AML-193 (cell line): ENCODE results near the gene SERP2.

Source experiments
- DNase-seq, 2 experiments: peaks; one replicate each; lab custom pipeline; 2025; lab: John Stamatoyannopoulos, UW

SERP2 gene

GRCh38 chr13:44412346-44412935, 38.8 kb downstream of the SERP2 start:
- no peak for DNase-seq

DNA sequence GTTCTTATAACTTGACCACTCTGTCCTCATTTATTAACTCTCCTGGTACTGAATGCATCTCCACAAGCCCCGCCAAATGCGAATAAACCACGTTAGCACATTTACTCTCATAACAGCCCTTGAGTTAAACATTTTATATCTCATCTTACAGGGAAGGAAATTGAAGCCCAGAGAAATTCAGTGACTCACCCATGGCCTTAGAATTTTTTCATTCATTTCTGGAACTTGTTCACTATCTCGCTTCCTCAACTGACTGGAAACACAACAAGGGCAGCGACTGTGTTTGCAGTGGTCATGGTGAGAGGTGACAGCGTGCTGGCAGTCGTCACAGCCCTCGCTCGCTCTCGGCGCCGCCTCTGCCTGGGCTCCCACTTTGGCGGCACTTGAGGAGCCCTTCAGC, 39.5 kb downstream of the SERP2 start:
- DNase-seq, result no peak

DNA sequence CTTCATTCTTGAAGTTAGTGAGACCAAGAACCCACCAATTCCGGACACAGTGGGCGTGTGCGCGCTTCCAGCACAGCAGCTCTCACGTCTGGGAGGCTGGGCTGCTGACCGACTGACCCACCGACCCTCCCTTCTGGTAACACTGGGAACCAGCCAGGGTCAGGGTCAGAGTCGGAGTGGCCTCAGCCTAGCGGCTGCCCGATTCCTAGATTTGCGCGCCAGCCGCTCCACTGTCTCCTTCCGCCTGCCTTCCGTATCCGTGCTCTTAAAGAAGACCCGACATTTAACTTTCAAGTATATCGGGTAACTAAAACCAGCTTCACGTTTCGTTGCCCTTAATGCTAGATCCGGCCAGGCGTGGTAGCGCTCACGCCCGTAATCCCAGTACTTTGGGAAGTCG, 41.1 kb downstream of the SERP2 start:
- no peak for DNase-seq

- peak in 1 of 2 experiments; percentile 11 for DNase-seq
Observed at GRCh38 chr13:44415815-44416214, 42.2 kb downstream of the SERP2 start.

DNA sequence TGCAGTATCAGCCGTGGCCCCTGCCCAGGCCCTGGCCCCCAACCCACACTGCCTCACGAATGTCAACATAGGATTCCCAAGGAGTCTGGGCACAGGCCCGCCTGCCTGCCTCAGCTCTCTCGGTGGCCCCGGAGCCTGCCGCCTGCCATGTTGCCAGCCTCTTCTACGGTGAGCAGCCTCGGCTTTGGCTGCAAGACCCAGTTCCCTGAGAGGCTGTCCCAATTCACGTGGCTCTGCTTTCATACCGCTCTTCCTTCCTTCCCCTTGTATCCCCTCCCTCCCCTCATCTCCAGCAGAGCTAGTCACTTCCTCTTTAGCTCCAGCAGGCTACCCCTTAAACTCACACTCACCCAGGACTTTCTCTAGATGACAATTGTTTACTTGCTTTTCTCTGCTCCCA, 42.7 kb downstream of the SERP2 start:
- DNase-seq, result peak; percentile 76 to 91

DNA sequence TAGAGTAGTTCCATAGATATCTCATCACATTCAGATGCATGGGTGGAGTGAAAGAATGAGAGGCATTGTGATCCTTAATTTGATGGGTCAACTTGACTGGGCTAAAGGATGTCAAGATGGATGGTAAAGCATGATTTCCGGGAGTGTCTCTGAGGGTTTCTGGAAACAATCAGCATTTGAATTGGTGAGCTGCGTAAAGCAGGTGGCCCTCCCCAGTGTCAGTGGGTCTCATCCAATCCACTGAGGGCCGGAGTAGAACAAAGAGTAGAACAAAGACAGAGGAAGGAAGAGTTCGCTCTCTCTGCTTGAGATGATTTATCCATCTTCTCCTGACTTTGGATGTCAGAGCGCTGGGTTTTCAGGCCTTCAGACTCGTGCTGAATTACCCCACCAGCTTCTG, 43.1 kb downstream of the SERP2 start:
- DNase-seq, result no peak

GRCh38 chr13:44417446-44417845, 43.8 kb downstream of the SERP2 start:
- no peak for DNase-seq

DNA sequence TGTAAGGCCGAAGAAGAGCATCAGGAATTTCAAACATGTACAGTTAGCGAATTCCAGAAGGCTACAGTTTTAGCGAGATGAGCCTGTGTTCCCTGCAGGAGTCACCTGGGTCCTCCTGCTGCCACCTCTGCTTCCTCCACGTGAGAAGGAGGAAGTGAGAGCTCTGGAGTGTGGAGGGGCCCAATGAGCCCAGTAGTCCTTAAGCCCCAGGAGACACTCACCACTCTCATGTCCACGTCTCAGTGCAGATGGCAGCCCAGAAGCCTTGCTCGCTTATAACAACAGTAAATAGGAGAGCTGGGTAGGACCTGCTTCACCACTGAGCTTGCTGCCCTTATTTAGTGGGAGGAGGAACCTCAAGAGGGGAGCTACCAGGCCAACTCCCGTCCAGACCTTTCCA, 44.3 kb downstream of the SERP2 start:
- no peak for DNase-seq

DNA sequence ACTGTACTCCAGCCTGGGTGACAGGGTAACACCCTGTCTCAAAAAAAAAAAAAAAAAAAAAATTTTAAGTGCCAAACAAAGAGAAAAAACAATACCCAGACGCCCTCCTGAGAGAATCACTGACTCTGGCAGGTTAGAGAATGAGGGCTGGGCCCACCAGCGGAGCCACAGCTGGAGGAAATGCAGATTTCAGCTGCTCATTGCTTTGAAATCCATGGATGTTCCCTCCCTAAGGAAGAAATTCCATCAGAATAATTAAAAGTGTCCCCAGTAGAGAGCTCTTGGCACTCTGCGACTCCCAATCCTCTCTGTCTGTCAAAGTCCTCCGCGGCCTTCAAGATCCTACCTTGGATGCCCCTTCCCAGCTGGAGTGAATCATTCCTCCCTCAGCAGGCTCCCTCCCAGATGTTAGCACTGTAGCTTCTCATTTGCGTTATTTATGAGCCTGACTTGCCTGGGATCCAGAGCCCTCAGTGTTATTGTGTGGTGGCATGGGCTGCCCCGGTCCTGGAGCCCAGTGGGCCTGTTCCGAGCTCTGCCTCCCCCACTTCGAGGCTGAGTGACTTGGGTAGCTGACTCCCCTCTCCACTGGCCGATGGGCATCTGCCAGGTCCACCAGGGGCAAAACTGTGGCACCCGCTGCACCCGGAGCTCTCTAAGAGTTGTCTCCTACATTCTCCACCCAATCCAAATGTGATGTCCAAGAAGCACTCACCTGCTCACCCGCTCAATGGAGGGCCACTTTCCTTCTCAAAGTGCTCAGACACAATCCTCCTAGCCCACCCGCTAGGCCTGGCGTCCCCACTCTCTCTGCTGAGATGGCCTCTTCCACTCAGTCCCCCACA, 47.0 kb downstream of the SERP2 start:
- DNase-seq, result no peak

GRCh38 chr13:44421853-44422525, 48.4 kb downstream of the SERP2 start:
- no peak for DNase-seq

- DNase-seq, result no peak
Observed at GRCh38 chr13:44422755-44423643, 49.4 kb downstream of the SERP2 start.

DNA sequence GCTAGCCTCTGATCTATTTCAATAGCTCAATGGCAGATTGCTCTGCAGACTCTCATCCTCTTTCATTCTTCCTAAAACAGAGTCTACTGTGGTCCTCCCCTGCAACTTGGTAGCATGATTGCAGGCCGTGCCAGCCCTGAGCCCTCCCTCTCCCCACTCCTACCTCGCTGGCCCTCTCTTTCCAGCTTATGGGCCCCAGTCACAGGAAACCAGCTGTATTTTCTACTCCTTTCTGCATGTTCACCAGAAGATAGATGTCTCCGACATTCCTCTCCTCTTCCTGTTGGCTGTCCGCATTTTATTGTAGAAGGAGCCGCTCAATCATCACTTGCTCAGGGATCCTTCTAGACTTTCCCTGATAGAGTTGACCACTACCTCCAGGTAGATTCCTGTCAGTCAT, 50.2 kb downstream of the SERP2 start:
- DNase-seq, result no peak

GRCh38 chr13:44425041-44425814, 51.6 kb downstream of the SERP2 start:
- no peak for DNase-seq

- DNase-seq, result no peak
Observed at GRCh38 chr13:44425815-44426078, 52.1 kb downstream of the SERP2 start.

- DNase-seq, result no peak
Observed at GRCh38 chr13:44426461-44426860, 52.8 kb downstream of the SERP2 start.

DNA sequence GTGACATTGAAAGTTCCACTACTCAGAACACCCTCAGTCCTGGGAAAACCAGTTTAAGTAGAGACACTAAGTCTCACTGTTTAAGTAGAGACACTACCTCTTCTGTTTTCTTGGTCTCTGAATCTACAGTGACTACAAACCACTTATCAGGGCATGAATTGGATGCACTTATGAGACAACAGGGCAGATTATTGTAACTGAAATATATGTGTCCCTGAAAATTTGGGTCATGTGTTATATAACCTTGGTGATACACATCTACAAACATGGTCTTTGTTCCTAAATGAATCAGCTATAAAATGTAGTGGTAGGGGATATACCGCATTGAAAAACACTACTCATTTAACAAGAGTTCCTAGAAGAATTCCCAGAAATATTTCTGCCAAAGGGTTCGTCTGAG, 55.7 kb downstream of the SERP2 start:
- DNase-seq, result no peak

GRCh38 chr13:44431150-44431549, 57.5 kb downstream of the SERP2 start:
- no peak for DNase-seq

DNA sequence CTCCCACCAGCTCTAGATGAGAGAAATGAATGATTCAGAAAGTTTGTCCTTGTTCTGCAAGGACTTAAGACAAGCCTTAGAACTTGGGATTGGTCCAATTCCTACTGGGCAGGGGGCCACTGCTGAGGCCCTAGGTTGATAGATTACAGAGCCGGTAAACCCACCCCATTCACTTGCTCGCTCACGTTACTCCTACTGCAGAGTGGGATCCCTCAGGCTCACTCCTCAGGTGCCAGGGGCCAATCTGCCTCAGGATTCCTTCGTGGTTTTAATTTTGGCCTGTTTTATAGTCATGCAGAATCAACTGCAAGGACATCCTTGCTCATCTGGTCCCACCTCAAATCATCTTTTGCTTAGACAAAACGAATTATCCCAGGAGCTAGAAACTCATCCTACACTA, 59.0 kb downstream of the SERP2 start:
- DNase-seq, result no peak

- DNase-seq, result no peak
Observed at GRCh38 chr13:44433863-44434765, 60.5 kb downstream of the SERP2 start.

- DNase-seq, result no peak
Observed at GRCh38 chr13:44434766-44435141, 61.1 kb downstream of the SERP2 start.
